Caco-2 (cell line): ENCODE measurements around the gene DHRSX. TPM values are rescaled to one million over a fixed set of nuclear protein-coding genes. Genes with fewer than 3 reads are reported as not detected.
"Not testable (repeated sequence)": the region's sequence is repeated elsewhere in the genome, so short reads cannot be mapped to it uniquely, and the experiment has no call there.

Experiments used
- BruUV-seq: library from RNA; stranded (reverse); fragments of 400-500 nt; replicated peaks from 2 replicates; lab custom pipeline; 2021; lab: Mats Ljungman, UMichigan
- CTCF ChIA-PET: fragments of 300-600 bp; sonication (Branson Sonifier 250); formaldehyde crosslinking; loops from one replicate; lab custom pipeline; 2022; ENCODE audit warnings: antibody characterized with exemption; lab: Charles Lee
- POLR2A ChIA-PET: fragments of 300-600 bp; sonication (Branson Sonifier 250); formaldehyde crosslinking; loops from one replicate; lab custom pipeline; 2022; ENCODE audit warnings: antibody characterized with exemption; lab: Charles Lee
- DNase-seq, 2 experiments: peaks; one replicate each; pipeline versions ENCODE4 v3.0.0 to v3.0.0-alpha.2; 2020 to 2022
- H3K27me3 ChIP-seq: replicated peaks from 2 replicates; pipeline ENCODE4 v1.6.0; 2011; ENCODE audit warnings: low read length; ENCODE audit not compliant: control insufficient read depth, insufficient read depth
- H3K36me3 ChIP-seq: 2 replicates; pipeline ENCODE4 v1.5.1; 2011; ENCODE audit warnings: low read length; ENCODE audit not compliant: control insufficient read depth, insufficient read depth
- H3K4me1 ChIP-seq: fragments of 250-450 bp; sonication (Bioruptor Pico); 2 replicates; pipeline ENCODE4 v1.5.1; 2020; ENCODE audit warnings: mild to moderate bottlenecking
- H3K4me3 ChIP-seq: 2 replicates; pipeline ENCODE4 v1.5.1; 2011; ENCODE audit warnings: low read depth, mild to moderate bottlenecking, control low read depth, low read length
- H3K9me3 ChIP-seq: fragments of 250-450 bp; sonication (Bioruptor Pico); 2 replicates; pipeline ENCODE4 v1.5.1; 2020; ENCODE audit warnings: mild to moderate bottlenecking, moderate library complexity
- H3K27ac Mint-ChIP-seq: one replicate; pipeline ENCODE4 v1.8.0; 2022; ENCODE audit warnings: mixed read lengths; ENCODE audit not compliant: unreplicated experiment
- H3K27me3 Mint-ChIP-seq: one replicate; pipeline ENCODE4 v1.8.0; 2022; ENCODE audit warnings: mixed read lengths; ENCODE audit not compliant: insufficient read depth, unreplicated experiment
- H3K36me3 Mint-ChIP-seq: one replicate; pipeline ENCODE4 v1.8.0; 2022; ENCODE audit warnings: mild to moderate bottlenecking, mixed read lengths; ENCODE audit not compliant: insufficient read depth, unreplicated experiment
- H3K4me1 Mint-ChIP-seq: one replicate; pipeline ENCODE4 v1.8.0; 2022; ENCODE audit warnings: low read depth, mixed read lengths; ENCODE audit not compliant: unreplicated experiment
- H3K4me3 Mint-ChIP-seq: one replicate; pipeline ENCODE4 v1.8.0; 2022; ENCODE audit warnings: mild to moderate bottlenecking, moderate library complexity, mixed read lengths; ENCODE audit not compliant: unreplicated experiment
- H3K9me3 Mint-ChIP-seq: one replicate; pipeline ENCODE4 v1.8.0; 2022; ENCODE audit warnings: mixed read lengths; ENCODE audit not compliant: unreplicated experiment
- intact Hi-C: fragments of 100-400 bp; cut with micrococcal nuclease; formaldehyde crosslinking; loops from one replicate; pipeline ENCODE4 v1.10.0; 2022; ENCODE audit not compliant: unreplicated experiment
- total RNA-seq: library from RNA; stranded (reverse); gene quantifications from 2 replicates; pipeline ENCODE4 v1.2.3, GENCODE V29; 2022
- TF ChIP-seq, protein P1 (sequence below), 2 experiments: fragments of 200-600 bp in 1 of 2; IDR thresholded peaks; 1 replicate in 1 of 2; 2 replicates in 1 of 2; pipeline versions ENCODE4 v1.5.1 to v1.8.0; 2011 to 2022; ENCODE audit warnings: antibody characterized with exemption in 1 of 2, control low read depth in 1 of 2, inconsistent platforms in 1 of 2, low read depth in 1 of 2, low read length in 1 of 2, mild to moderate bottlenecking in 1 of 2, moderate library complexity in 1 of 2; ENCODE audit not compliant: insufficient read depth in 1 of 2, severe bottlenecking in 1 of 2, unreplicated experiment in 1 of 2

The DHRSX gene
- total RNA-seq, 1 experiment from 2014 or later: 64.1 TPM

GRCh38 chrX:2351999-2352995 is 148.5 kb downstream of the DHRSX start:
- Histone ChIP-seq H3K4me1 (no peaks in the 10 kb centered on the region), H3K36me3 (no peaks in the 10 kb centered on the region; the same call in 1 of the 2 replicates), H3K9me3 (no peaks in the 10 kb centered on the region), H3K27me3 (no peaks in the 10 kb centered on the region), H3K4me3 (no peak overlapping the region)
- Mint-ChIP-seq H3K4me1 (no peaks in the 10 kb centered on the region), H3K27ac (no peak overlapping the region), H3K9me3 (no peaks in the 10 kb centered on the region), H3K27me3 (no peaks in the 10 kb centered on the region), H3K36me3 (peaks cover 6% of the 10 kb centered on the region), H3K4me3 (no peak overlapping the region)
- TF ChIP-seq, protein P1, sequence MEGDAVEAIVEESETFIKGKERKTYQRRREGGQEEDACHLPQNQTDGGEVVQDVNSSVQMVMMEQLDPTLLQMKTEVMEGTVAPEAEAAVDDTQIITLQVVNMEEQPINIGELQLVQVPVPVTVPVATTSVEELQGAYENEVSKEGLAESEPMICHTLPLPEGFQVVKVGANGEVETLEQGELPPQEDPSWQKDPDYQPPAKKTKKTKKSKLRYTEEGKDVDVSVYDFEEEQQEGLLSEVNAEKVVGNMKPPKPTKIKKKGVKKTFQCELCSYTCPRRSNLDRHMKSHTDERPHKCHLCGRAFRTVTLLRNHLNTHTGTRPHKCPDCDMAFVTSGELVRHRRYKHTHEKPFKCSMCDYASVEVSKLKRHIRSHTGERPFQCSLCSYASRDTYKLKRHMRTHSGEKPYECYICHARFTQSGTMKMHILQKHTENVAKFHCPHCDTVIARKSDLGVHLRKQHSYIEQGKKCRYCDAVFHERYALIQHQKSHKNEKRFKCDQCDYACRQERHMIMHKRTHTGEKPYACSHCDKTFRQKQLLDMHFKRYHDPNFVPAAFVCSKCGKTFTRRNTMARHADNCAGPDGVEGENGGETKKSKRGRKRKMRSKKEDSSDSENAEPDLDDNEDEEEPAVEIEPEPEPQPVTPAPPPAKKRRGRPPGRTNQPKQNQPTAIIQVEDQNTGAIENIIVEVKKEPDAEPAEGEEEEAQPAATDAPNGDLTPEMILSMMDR (IDR thresholded peaks at IDR 0.05; ENCODE audit: insufficient read depth in 1 of 2, low read depth in 1 of 2, low read length in 1 of 2, severe bottlenecking in 1 of 2, unreplicated experiment in 1 of 2): no peak
- no peak for DNase-seq
- intact Hi-C loops: no loop called here
- ChIA-PET CTCF (no interaction called here), POLR2A (no interaction called here)
- no TSS peak for BruUV-seq

GRCh38 chrX:2351321-2351720 is 149.5 kb downstream of the DHRSX start:
- H3K27ac Mint-ChIP-seq: no peak overlapping the region
- Histone ChIP-seq H3K4me1 (no peaks in the 10 kb centered on the region), H3K9me3 (no peaks in the 10 kb centered on the region), H3K36me3 (no peaks in the 10 kb centered on the region; the same call in 1 of the 2 replicates), H3K27me3 (no peaks in the 10 kb centered on the region), H3K4me3 (no peak overlapping the region)
- no peaks in the 10 kb centered on the region for H3K4me1 Mint-ChIP-seq
- intact Hi-C loops: no loop called here
- ChIA-PET POLR2A (no interaction called here), CTCF (no interaction called here)
- no peaks in the 10 kb centered on the region for H3K9me3 Mint-ChIP-seq
- no peak for DNase-seq
- no peak overlapping the region for H3K4me3 Mint-ChIP-seq
- BruUV-seq: no TSS peak
- no peaks in the 10 kb centered on the region for H3K27me3 Mint-ChIP-seq
- TF ChIP-seq, protein P1 (IDR thresholded peaks at IDR 0.05; ENCODE audit: insufficient read depth in 1 of 2, low read depth in 1 of 2, low read length in 1 of 2, severe bottlenecking in 1 of 2, unreplicated experiment in 1 of 2): no peak
- peaks cover 9% of the 10 kb centered on the region for H3K36me3 Mint-ChIP-seq

DNA sequence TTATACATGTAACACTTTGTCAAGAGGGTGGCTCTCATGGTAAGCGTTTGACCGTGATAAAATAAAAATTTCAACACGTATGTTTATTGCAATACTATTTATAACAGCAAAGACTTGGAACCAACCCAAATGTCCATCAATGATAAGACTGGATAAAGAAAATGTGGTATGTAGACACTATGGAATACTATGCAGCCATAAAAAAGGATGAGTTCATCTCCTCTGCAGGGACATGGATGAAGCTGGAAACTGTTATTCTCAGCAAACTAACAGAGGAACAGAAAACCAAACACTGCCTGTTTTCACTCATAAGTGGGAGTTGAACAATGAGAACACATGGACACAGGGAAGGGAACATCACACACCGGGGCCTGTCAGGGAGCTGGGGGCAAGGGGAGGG is 150.1 kb downstream of the DHRSX start:
- H3K4me1 Mint-ChIP-seq, H3K9me3 Mint-ChIP-seq, H3K4me1 ChIP-seq, intact Hi-C loops, H3K4me3 Mint-ChIP-seq, H3K36me3 ChIP-seq, H3K27ac Mint-ChIP-seq, H3K9me3 ChIP-seq, DNase-seq, CTCF ChIA-PET, H3K4me3 ChIP-seq, BruUV-seq, POLR2A ChIA-PET, H3K27me3 ChIP-seq, H3K27me3 Mint-ChIP-seq: not testable (repeated sequence)
- peaks cover 12% of the 10 kb centered on the region for H3K36me3 Mint-ChIP-seq

DNA sequence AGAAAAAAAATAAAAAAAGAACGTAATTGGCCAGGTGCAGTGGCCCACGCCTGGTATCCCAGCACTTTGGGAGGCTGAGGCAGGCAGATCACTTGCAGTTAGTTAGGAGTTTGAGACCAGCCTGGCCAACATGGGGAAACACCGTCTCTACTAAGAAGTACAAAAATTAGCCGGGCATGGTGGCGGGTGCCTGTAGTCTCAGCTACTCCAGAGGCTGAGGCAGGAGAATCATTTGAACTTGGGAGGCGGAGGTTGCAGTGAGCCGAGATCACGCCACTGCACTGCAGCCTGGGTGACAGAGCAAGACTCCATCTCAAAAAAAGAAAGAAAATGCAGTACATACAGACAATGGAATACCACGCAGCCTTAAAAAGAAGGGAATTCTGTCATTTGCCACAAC is 150.7 kb downstream of the DHRSX start:
- CTCF ChIA-PET, H3K4me1 ChIP-seq, H3K9me3 Mint-ChIP-seq, H3K4me1 Mint-ChIP-seq, H3K27ac Mint-ChIP-seq, H3K9me3 ChIP-seq, H3K27me3 Mint-ChIP-seq, H3K4me3 Mint-ChIP-seq, H3K36me3 ChIP-seq, H3K27me3 ChIP-seq, intact Hi-C loops, BruUV-seq, DNase-seq, POLR2A ChIA-PET, H3K4me3 ChIP-seq: not testable (repeated sequence)
- H3K36me3 Mint-ChIP-seq: peaks cover 16% of the 10 kb centered on the region
